K562 (cell line): ENCODE results near the gene KCNK6. TPM values are rescaled to one million over a fixed set of nuclear protein-coding genes. Genes with fewer than 3 reads are reported as not detected.

Experiments
- ATAC-seq: fragments of 200-7000 bp; cut with Tn5 transposase; 3 replicates; pipeline ENCODE4 v1.9.1; 2020; ENCODE audit warnings: moderate library complexity
- BruUV-seq: library from RNA; stranded (reverse); fragments of 400-500 nt; replicated peaks from 2 replicates; lab custom pipeline; 2021; lab: Mats Ljungman, UMichigan
- CTCF ChIA-PET: fragments of 300-600 bp; formaldehyde crosslinking; extraction: SDS; loops from one replicate; lab custom pipeline; 2021; ENCODE audit warnings: low intra/inter-chr PET ratio; lab: Yijun Ruan, JAX
- POLR2A ChIA-PET: fragments of 300-600, 350-650 bp; sonication (Branson Sonifier 250); formaldehyde crosslinking; extraction: SDS; loops from one replicate; lab custom pipeline; 2021; ENCODE audit warnings: antibody characterized with exemption, inconsistent platforms; lab: Yijun Ruan, JAX
- DNase-seq, 4 experiments: peaks; one replicate each; pipeline versions ENCODE4 v3.0.0 to v3.0.0-alpha.2; 2011 to 2018; ENCODE audit warnings: low spot score in 3 of 4, mixed read lengths in 3 of 4; ENCODE audit errors: extremely low read depth in 1 of 4
- FAIRE-seq: peaks from 2 replicates; lab custom pipeline; 2011; peaks lifted over from hg19 to GRCh38; lab: Jason Lieb, UNC
- H2AFZ ChIP-seq: 2 replicates; pipeline ENCODE4 v1.6.0; 2011; ENCODE audit warnings: low read depth, low read length, control low read depth, inconsistent platforms
- H3K27ac ChIP-seq: fragments of 200-600 bp; 3 replicates; pipeline ENCODE4 v1.8.0; 2011; ENCODE audit warnings: low read depth, mild to moderate bottlenecking, control low read depth, inconsistent platforms, low read length, moderate library complexity, mixed read lengths; ENCODE audit errors: extremely low read depth
- H3K27me3 ChIP-seq, 2 experiments: fragments of 300-600 bp in 1 of 2; 2 replicates in 1 of 2; 3 replicates in 1 of 2; pipeline versions ENCODE4 v1.6.0 to v1.8.0; 2011; ENCODE audit warnings: inconsistent platforms in 2 of 2, low read length in 2 of 2, mild to moderate bottlenecking in 1 of 2, mixed read lengths in 1 of 2, moderate library complexity in 1 of 2; ENCODE audit not compliant: control insufficient read depth in 2 of 2, insufficient read depth in 2 of 2
- H3K36me3 ChIP-seq: fragments of 300-600 bp; 3 replicates; pipeline ENCODE4 v1.8.0; 2011; ENCODE audit warnings: mild to moderate bottlenecking, low read length, inconsistent platforms; ENCODE audit not compliant: control insufficient read depth, insufficient read depth
- H3K4me1 ChIP-seq, 2 experiments: fragments of 200-600 bp in 1 of 2; replicated peaks in 1 of 2; 2 replicates in 1 of 2; 3 replicates in 1 of 2; pipeline versions ENCODE4 v1.5.1 to v1.8.0; 2011; ENCODE audit warnings: inconsistent platforms in 2 of 2, low read length in 2 of 2, mild to moderate bottlenecking in 1 of 2, mixed read lengths in 1 of 2, moderate library complexity in 1 of 2; ENCODE audit not compliant: control insufficient read depth in 2 of 2, insufficient read depth in 2 of 2
- H3K4me2 ChIP-seq: 2 replicates; pipeline ENCODE4 v1.6.1; 2011; ENCODE audit warnings: low read length, control low read depth, inconsistent platforms, mixed read lengths; ENCODE audit not compliant: insufficient read depth
- H3K4me3 ChIP-seq: fragments of 200-600 bp; sonication (generic), shearing (Covaris generic); 2 replicates; pipeline ENCODE4 v1.5.1; 2016; ENCODE audit warnings: control low read depth, inconsistent platforms
- H3K79me2 ChIP-seq: fragments of 200-600 bp; 3 replicates; pipeline ENCODE4 v1.8.0; 2011; ENCODE audit warnings: low read length, inconsistent platforms; ENCODE audit not compliant: control insufficient read depth, insufficient read depth
- H3K9ac ChIP-seq, 2 experiments: 2 replicates each; pipeline versions ENCODE4 v1.6.0 to v1.6.1; 2011; ENCODE audit warnings: low read depth in 2 of 2, low read length in 2 of 2, control low read depth in 1 of 2, inconsistent platforms in 1 of 2, mild to moderate bottlenecking in 1 of 2, mixed read lengths in 1 of 2; ENCODE audit not compliant: insufficient read depth in 1 of 2
- H3K9me1 ChIP-seq: one replicate; pipeline ENCODE4 v1.6.0; 2011; ENCODE audit warnings: inconsistent platforms, mild to moderate bottlenecking, low read length, moderate library complexity; ENCODE audit not compliant: control insufficient read depth, insufficient read depth
- H3K9me3 ChIP-seq: replicated peaks from 2 replicates; pipeline ENCODE4 v1.5.1; 2011; ENCODE audit warnings: low read depth, low read length, inconsistent platforms; ENCODE audit not compliant: control insufficient read depth, insufficient read depth
- H4K20me1 ChIP-seq: replicated peaks from 2 replicates; pipeline ENCODE4 v1.6.1; 2011; ENCODE audit warnings: low read length, inconsistent platforms, mixed read lengths; ENCODE audit not compliant: control insufficient read depth, insufficient read depth
- BRD4 ChIP-seq: fragments of 200-600 bp; sonication (generic); IDR thresholded peaks from 2 replicates; pipeline ENCODE4 v1.6.1; 2017; ENCODE audit warnings: inconsistent platforms
- GTF2F1 ChIP-seq: IDR thresholded peaks from 2 replicates; pipeline ENCODE4 v1.6.1; 2011; ENCODE audit warnings: low read depth, low read length, improper control_type of control experiment
- PPARD ChIP-seq: fragments of 250-450 bp; sonication (Bioruptor Pico); IDR thresholded peaks from 2 replicates; pipeline ENCODE4 v1.8.0; 2022; ENCODE audit warnings: inconsistent platforms, mild to moderate bottlenecking, moderate library complexity
- RBBP5 ChIP-seq: fragments of 200-600 bp; sonication (generic); IDR thresholded peaks from 2 replicates; pipeline ENCODE4 v1.6.1; 2012; ENCODE audit warnings: borderline replicate concordance, mild to moderate bottlenecking, low read length, control low read depth, inconsistent platforms; ENCODE audit not compliant: insufficient read depth, poor library complexity, severe bottlenecking
- TAL1 ChIP-seq: fragments of 450-650 bp; IDR thresholded peaks from 2 replicates; pipeline ENCODE4 v1.6.1; 2016; ENCODE audit warnings: mild to moderate bottlenecking
- ZNF140 ChIP-seq: fragments of 250-450 bp; sonication (Bioruptor Pico); IDR thresholded peaks from 2 replicates; pipeline ENCODE4 v1.8.0; 2021; ENCODE audit warnings: moderate library complexity, mild to moderate bottlenecking, inconsistent platforms
- ZNF780A ChIP-seq: fragments of 250-450 bp; sonication (Bioruptor Pico); IDR thresholded peaks from 2 replicates; pipeline ENCODE4 v1.5.0; 2021; ENCODE audit warnings: mild to moderate bottlenecking
- ZNF785 ChIP-seq: fragments of 250-450 bp; sonication (Bioruptor Pico); IDR thresholded peaks from 2 replicates; pipeline ENCODE4 v1.4.0; 2020; ENCODE audit warnings: mild to moderate bottlenecking
- WGBS: fragments of 100-300 bp; shearing (Covaris generic); methylation state at CpG from one replicate; pipeline ENCODE4 v1.1.6; 2016; ENCODE audit warnings: low coverage, mixed read lengths; ENCODE audit not compliant: insufficient coverage; ENCODE audit errors: missing lambda C conversion rate; 5-methylcytosine and 5-hydroxymethylcytosine counted together
- in situ Hi-C: fragments of 300-500 bp; cut with MboI; formaldehyde crosslinking; loops from 4 replicates; pipeline ENCODE4 v1.15.0; 2018; ENCODE audit warnings: inconsistent platforms, mixed read lengths
- intact Hi-C: fragments of 100-400 bp; cut with micrococcal nuclease; formaldehyde crosslinking; loops from 2 replicates; pipeline ENCODE4 v1.14.2; 2022
- polyA plus RNA-seq, 8 experiments: library from polyadenylated mRNA; depleted of rRNA in 4 of 8; stranded (reverse) in 5 of 8; unstranded in 3 of 8; fragments of >200 nt; fragmentation: Nextera tagmentation in 2 of 8; fragmentation: Illumina TruSeq in 1 of 8; extraction: Ambion mirVana in 2 of 8; extraction: Trizol in 1 of 8; gene quantifications; 2 replicates each; pipeline versions ENCODE4 v1.2.1 to v1.2.3, GENCODE V29; 2011 to 2014; ENCODE audit warnings: inconsistent platforms in 1 of 8, missing spikeins in 1 of 8
- total RNA-seq, 7 experiments: library from RNA; depleted of rRNA in 6 of 7; stranded (reverse); fragments of >200 nt in 6 of 7; fragmentation: Illumina TruSeq in 2 of 7; extraction: Trizol in 2 of 7; gene quantifications; 2 replicates each; pipeline versions ENCODE4 v1.2.1 to v1.2.3, GENCODE V29; 2011 to 2021; ENCODE audit warnings: low replicate concordance in 1 of 7

The KCNK6 gene
- total and polyA plus RNA-seq, 9 of the 15 experiments (the other 6 are each of a cell fraction or from before 2014, with no cell fraction given): 0.05 to 0.42 (median 0.15) TPM

DNA sequence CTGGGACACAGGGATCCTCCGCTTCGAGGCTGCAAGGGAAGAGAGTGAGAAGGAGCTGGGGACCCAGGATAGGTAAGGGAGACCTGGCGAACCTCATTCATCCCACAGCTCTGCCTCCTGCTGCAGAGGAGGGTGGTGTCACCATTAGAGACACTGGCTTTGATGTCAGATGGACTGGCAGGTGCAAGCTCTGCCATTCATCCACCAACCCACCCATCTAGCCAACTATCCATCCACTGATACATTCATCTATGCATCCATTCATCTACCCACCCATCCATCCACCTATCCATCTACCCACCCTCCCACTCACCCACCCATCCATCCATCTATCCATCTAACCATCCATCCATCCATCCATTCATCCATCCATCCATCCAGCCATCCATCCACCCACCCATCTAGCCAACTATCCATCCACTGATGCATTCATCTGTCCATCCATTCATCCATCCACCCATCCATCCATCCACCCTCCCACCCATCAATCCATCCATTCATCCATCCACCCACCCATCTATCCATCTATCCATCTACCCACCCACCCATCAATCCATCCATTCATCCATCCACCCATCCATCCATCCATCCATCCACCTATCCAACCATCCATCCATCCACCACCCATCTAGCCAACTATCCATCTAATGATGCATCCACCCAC, 9.9 kb upstream of the KCNK6 start:
- H3K79me2 ChIP-seq: peaks cover 60% of the 10 kb centered on the region
- ChIA-PET CTCF (no interaction called here), POLR2A (no interaction called here)
- TF ChIP-seq ZNF785 (no peak), ZNF780A (no peak), ZNF140 (CRISPR knock-in tag) (no peak), GTF2F1 (no peak), TAL1 (no peak), RBBP5 (no peak), BRD4 (no peak), PPARD (CRISPR knock-in tag) (no peak)
- H3K4me3 ChIP-seq: no peak overlapping the region
- peaks cover 5% of the 10 kb centered on the region for H3K9me1 ChIP-seq
- WGBS: 97% methylated on average over 3 of the region's 3 CpGs
- H2AFZ ChIP-seq: no peak overlapping the region
- no peak for FAIRE-seq
- H3K4me2 ChIP-seq: no peak overlapping the region
- no peak overlapping the region for H3K27ac ChIP-seq
- no peaks in the 10 kb centered on the region for H3K27me3 ChIP-seq
- no peak for DNase-seq
- H3K36me3 ChIP-seq: peaks cover 76% of the 10 kb centered on the region
- peak overlapping the region in 1 of 2 experiments; percentile 61; a peak in 2 of 4 replicates for H3K9ac ChIP-seq
- H4K20me1 ChIP-seq: peaks cover 5% of the 10 kb centered on the region; the same call in 1 of the 2 replicates
- no peak for ATAC-seq
- no peaks in the 10 kb centered on the region for H3K9me3 ChIP-seq
- H3K4me1 ChIP-seq: peaks cover 24 to 58% of the 10 kb centered on the region in 2 experiments
- in situ Hi-C loops (no loop called here), intact Hi-C loops (no loop called here)
- no TSS peak for BruUV-seq
